Right kidney (tissue), 9 donors: ENCODE data around the gene CFAP206.

Experiments
- DNase-seq: peaks from one replicate; pipeline ENCODE4 v3.0.0-alpha.2; 2016
- long read RNA-seq, 8 donors: transcript quantifications; one replicate each; lab custom pipeline, GENCODE V29; 2026

Gene CFAP206
- long read RNA-seq, donor 1, result 0 reads
- long read RNA-seq, donor 2, result 0 reads
- long read RNA-seq, donor 3, result 0 reads
- long read RNA-seq, donor 4, result 0 reads
- long read RNA-seq, donor 5, partial matches to known transcripts, result 0 of 1 reads
- long read RNA-seq, donor 5, other reads (novel, unspliced or antisense), result 0 of 1 reads
- long read RNA-seq, donor 6, result 0 reads
- long read RNA-seq, donor 7, partial matches to known transcripts, result 0 of 1 reads
- long read RNA-seq, donor 7, other reads (novel, unspliced or antisense), result 0 of 1 reads
- long read RNA-seq, donor 8, result 0 reads

DNA sequence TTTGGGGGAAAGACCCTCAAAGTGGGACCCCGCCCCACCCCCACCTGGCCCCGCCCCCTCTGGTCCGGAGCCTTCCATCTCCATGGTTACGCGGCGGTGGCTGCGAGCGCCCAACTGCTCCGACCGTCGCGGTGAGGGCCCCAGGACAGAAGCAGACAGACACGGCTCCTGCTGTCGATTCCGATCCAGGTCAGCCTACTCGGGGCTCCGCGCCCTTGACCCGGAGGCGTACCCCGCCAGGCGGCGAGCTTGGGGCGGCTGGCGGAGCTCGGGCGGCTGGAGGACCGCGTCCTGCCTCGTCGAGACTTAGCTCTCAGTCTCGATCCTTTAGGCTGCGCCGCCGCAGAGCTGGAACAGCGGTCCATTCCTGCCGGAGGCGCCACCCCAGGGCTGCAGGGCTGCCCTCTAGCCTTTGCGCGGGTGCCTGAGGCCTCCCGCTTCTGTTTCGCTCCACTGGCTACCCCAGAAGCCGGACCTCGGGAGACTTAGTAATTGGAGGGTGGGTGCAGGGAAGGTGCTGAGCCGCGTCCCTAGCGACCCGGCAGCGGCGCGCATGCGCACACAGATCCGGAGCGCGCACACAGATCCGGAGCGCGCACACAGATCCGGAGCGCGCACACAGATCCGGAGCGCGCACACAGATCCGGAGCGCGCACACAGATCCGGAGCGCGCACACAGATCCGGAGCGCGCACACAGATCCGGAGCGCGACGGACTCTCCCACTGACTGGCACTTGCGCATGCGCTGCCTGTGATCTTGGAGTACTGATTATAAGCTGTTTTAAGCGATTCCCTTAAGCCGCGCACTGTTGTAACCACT, at the start of gene CFAP206:
Gene CFAP206, plus strand, starts transcription at position 72 of the 820 bp plus-strand sequence. CDS start 1,868 bp downstream, outside the sequence.
- DNase-seq, result peak; percentile 99

DNA sequence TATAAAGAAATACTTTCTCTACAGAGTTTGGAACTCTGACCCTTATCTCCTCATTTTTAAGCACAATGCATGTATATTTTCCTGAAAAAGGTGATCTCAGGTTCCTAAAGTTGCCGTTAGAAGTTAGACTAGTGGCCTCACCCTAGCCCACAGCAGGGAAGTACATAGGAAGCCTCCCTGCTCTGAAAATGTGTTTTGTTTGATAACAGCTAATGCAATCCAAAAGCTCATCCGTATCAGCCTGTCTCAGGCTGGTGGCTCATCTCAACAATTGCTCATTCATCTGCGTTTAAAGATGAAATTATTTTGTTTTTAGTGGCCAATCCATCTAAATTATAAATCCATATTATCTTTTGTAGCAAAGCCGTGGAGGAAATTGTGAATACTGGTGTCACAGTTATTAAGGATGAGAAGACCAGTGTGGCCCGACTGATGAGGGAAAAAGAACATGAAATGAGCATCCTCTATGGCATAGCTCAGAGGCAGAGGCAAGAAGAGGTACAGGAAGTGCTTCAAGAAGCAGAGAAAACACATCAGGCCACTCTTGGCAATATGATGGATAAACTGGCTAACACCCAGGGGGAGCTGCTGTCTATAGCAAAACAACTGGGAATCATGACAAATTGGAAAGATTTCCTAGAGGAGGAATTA, 43.0 kb upstream of the CFAP206 start:
- DNase-seq, result no peak

DNA sequence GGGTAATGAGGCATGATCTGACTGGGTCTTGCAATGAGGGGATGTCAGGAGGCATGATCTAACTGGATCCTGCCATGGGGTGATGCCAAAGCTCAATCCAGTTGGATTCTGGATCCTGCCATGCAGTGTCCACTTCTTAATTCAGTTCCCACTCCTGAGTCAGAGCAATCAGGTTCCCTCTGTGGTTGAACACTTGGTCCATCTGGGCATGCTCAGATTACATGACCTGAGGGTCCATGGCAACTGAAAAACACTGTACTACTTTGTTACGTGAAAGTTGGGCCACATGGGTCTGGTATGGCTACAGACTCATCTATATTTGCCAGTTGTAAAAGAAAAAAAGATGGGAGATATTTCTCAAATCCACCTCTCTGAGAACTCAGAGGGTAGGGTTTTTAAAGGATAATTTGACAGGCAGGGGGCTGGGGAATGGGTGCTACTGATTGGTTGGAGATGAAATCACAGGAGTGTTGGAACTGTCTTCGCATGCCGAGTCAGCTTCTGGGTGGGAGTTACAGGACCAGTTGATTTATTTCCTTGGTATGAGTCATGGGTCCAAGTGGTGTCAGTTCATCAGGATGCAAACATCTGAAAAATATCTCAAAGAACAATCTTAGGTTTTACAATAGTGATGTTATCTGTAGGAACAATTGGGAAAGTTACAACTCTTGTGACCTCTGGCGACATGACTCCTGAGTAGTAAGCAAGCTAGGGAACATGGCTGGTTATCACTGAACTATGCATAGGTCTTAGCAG, 41.5 kb upstream of the CFAP206 start:
- DNase-seq, result no peak

- DNase-seq, result no peak
Observed at GRCh38 chr6:87366899-87367298, 40.9 kb upstream of the CFAP206 start.

GRCh38 chr6:87373377-87373776, 34.4 kb upstream of the CFAP206 start:
- DNase-seq, result no peak

DNA sequence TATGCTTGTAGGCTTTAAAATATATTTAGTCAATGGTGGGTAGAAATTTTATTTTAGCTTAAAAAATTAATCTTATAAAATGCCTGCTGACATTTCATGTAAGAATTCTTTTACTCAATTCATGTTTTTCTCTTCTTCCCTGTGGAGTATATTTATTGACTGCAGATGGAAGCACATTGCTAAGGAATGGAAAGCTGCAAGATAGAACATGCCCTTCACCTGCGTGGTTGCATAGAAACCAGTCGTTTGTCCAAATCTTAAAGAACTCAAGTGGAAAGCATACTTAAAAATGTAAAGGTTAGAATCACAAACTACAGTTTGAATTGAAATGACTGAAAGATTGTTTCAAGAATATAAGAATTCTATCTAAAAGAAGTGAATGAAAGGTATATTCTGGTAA, 32.5 kb upstream of the CFAP206 start:
- no peak for DNase-seq

GRCh38 chr6:87376643-87377042, 31.1 kb upstream of the CFAP206 start:
- DNase-seq, result no peak

DNA sequence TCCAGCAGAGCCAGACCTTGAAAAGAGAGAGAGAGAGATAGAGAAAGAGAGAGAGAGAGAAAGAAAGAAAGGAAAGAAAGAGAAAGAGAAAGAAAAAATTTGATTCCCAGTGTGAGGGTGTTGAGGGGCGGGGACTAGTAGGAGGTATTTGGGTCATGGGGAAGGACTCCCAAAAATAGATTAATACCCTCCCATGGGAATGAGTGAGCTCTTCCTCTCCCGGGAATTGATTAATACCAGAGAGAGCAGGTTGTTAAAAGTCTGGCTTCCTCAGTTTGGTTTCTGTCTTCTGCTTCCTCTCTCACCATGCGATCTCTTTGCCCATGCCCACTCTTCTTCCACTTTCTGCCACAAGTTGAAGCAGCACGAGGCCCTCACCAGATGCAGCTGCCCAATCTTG, 28.8 kb upstream of the CFAP206 start:
- no peak for DNase-seq

- no peak for DNase-seq
Observed at GRCh38 chr6:87382861-87383260, 24.9 kb upstream of the CFAP206 start.

DNA sequence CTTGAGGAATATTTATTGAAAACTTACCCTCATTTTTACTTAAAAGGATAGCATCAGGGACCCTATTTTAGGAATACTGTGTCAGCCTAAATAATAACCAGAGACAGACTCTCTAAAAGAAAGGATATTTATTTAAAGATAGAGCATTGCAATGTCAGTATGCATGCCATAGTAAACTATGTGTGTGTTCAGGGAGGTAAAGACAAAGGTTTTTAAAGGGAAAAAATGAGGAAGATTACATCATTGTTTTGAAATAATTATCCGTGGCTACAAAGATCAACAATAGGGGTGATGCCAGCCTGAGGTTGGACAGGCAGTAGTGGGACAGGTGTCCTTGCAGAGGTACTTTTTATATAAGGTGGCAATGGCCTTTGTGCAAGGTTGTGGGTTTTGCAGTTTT, 23.7 kb upstream of the CFAP206 start:
- DNase-seq, result no peak

- no peak for DNase-seq
Observed at GRCh38 chr6:87384449-87384848, 23.3 kb upstream of the CFAP206 start.

DNA sequence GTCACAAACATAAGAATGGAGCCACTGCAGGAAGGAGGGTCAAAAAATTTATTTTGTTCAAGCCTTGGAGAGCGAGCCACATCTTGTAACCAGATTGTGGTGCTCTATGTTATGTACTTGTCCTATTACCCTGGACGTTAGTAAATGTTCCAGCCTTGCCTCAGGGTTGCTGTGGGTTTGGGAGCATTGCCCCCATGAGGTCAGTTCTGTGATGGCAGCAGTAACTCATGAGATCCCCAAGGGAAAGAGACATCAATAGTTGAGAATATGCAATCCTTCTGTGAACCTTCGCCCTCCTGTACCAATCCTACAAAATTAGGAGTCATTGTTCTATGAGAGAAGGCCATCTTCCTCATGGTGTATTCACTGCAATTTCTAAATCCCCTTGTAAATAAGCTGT, 16.4 kb upstream of the CFAP206 start:
- no peak for DNase-seq

GRCh38 chr6:87393026-87393622, 14.6 kb upstream of the CFAP206 start:
- DNase-seq, result peak; percentile 22

- no peak for DNase-seq
Observed at GRCh38 chr6:87395431-87395830, 12.3 kb upstream of the CFAP206 start.

DNA sequence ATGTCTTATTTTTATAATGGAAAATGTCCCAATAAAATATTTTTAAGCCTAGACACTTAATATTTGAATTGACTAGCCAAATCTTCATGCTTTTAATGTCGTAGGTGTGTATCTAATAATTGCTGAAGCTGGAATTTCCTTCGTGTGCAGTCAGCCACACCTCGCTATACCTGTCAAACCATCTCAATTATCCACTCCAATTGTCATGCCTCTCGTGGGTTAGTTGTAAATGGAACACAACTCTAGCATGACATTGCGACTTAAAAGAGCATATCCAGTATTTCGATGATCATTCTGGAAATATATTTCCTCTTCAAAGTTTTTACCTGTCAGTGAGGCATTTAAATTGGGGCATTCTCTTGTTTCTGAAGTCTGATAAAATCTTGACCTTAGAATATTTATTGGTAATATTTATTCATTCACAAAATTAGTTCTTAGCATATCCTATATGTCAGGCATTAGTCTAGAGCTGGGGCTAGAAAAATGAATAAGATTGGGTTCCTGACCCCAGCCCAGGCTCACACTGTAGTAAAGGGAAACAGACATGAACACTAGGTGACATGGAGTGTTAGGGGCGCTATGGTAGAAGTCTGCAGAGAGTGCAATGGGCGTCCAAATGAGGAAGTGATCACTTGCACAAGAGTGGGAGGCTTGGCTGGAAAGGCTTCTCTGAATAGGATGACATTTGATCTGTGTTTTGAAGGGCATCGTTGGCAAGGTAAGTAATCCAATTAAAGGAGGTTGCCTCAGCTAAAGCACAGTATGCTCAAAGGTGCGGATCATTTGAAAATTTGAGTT, 11.0 kb upstream of the CFAP206 start:
- no peak for DNase-seq

DNA sequence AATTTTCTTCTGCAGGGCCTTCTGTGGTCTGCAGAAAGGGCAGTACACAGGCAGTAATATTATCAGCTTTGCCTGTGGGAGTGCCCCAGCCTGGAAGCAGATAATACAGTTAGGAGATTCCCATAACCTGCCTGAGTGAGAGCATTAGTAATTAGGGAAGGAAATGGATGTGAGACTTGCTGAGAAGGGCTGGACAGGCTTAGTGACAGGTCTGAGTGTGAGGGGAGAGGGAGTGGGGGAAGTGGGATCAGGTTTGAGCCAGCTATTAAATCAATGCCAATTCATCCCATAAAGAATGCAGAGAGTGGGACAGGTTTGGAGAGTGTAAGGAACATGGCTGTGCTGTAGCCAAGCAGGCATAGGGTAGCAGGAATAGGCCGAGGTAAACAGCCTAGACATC, 10.1 kb upstream of the CFAP206 start:
- no peak for DNase-seq

GRCh38 chr6:87401832-87402231, 5.9 kb upstream of the CFAP206 start:
- DNase-seq, result no peak

DNA sequence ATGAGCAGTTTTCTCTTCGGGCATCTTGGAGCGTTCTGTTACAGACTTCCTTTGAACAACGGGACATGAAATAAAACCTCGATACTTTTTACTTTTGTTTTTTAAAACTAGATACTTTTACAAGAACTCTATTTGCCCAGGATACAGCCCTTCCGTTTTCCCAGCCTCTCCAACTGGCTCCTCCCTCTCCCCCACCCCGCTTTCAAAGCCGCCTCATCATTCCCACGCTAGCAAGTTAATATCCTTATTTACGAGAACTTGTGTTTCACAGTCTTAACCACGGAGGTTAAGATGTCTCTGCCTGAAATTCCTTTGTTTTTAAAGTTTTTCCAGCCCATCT, 241 bp upstream of the CFAP206 start:
- DNase-seq, result no peak

- peak; percentile 73 for DNase-seq
Observed at GRCh38 chr6:87408721-87409155, 966 bp downstream of the CFAP206 start.

DNA sequence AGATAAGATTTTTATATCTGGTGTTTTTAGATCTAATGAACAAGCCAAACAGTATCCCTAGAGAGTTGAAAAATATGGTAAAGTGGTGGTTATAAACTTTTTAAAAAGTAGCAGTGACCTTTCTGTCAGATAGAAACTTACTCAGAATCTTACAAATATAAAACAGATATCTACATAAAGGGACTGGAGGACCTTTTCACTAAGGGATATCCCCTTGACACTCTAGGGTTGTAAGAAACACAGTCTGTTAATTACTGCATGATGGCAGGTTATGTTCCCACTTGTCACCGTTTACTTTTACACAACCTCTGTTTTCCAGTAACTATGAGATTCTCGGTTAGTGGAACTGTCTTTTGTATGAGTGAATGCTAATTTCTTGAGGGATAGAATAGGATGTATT, 11.5 kb downstream of the CFAP206 start:
- DNase-seq, result no peak

DNA sequence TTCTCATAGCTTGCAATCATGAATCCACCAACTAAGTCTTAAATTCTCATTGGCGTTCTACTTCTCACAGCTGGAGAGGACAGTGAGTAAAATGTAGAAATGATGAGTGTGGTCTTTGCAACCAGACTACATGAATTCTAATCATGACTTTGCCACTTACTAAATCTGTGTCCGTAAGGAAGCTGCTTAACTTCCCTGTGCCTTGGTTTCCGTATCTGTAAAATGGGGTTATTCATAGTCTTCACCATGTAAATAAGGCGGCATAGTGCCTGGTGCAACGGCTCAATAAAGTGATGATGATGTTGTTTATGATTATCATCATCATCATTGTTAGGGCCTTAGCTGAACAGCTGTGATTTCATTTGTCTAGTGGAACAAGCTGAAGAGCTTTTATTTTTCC, 12.6 kb downstream of the CFAP206 start:
- DNase-seq, result no peak
